WTC11 (cell line): ENCODE measurements around the gene PTPN6. TPM values are rescaled to one million over a fixed set of nuclear protein-coding genes. Genes with fewer than 3 reads are reported as not detected.

ENCODE experiments used
- ATAC-seq: fragments of 200-7000 bp; cut with Tn5 transposase; 2 replicates; pipeline ENCODE4 v1.10.0; 2021; ENCODE audit warnings: mild to moderate bottlenecking, moderate library complexity
- CTCF ChIA-PET: fragments of 300-600 bp; sonication (Branson Sonifier 250); formaldehyde crosslinking; loops from one replicate; lab custom pipeline; 2021; ENCODE audit warnings: antibody characterized with exemption; lab: Charles Lee
- POLR2A ChIA-PET: fragments of 350-600 bp; sonication (Branson Sonifier 250); formaldehyde crosslinking; loops from one replicate; lab custom pipeline; 2021; ENCODE audit warnings: antibody characterized with exemption; lab: Charles Lee
- DNase-seq: peaks from one replicate; pipeline ENCODE4 v3.0.0; 2021; ENCODE audit warnings: low spot score
- H3K27ac Mint-ChIP-seq: 2 replicates; pipeline ENCODE4 v1.8.0; 2021; ENCODE audit warnings: mixed read lengths
- H3K27me3 Mint-ChIP-seq: 2 replicates; pipeline ENCODE4 v1.8.0; 2021; ENCODE audit warnings: low read depth, mild to moderate bottlenecking, moderate library complexity, mixed read lengths
- H3K36me3 Mint-ChIP-seq: 2 replicates; pipeline ENCODE4 v1.8.0; 2021; ENCODE audit warnings: mixed read lengths
- H3K4me1 Mint-ChIP-seq: 2 replicates; pipeline ENCODE4 v1.8.0; 2022; ENCODE audit warnings: mixed read lengths
- H3K4me3 Mint-ChIP-seq: 2 replicates; pipeline ENCODE4 v1.8.0; 2021; ENCODE audit warnings: mild to moderate bottlenecking, moderate library complexity, mixed read lengths
- H3K9me3 Mint-ChIP-seq: 2 replicates; pipeline ENCODE4 v1.8.0; 2021; ENCODE audit warnings: mixed read lengths
- AFF4 ChIP-seq: sonication (generic); formaldehyde crosslinking; IDR thresholded peaks from 2 replicates; pipeline ENCODE4 v1.8.1; 2023; ENCODE audit warnings: mild to moderate bottlenecking, missing genetic modification reagents, borderline replicate concordance
- ATF3 ChIP-seq: sonication (generic); formaldehyde crosslinking; conservative IDR thresholded peaks from 2 replicates; pipeline ENCODE4 v1.8.1; 2022; ENCODE audit warnings: mild to moderate bottlenecking, missing genetic modification reagents
- E2F1 ChIP-seq: sonication (generic); formaldehyde crosslinking; IDR thresholded peaks from 2 replicates; pipeline ENCODE4 v1.8.0; 2022; ENCODE audit warnings: mild to moderate bottlenecking, missing genetic modification reagents
- E2F4 ChIP-seq: sonication (generic); formaldehyde crosslinking; IDR thresholded peaks from 2 replicates; pipeline ENCODE4 v1.8.1; 2022; ENCODE audit warnings: low read depth, mild to moderate bottlenecking, moderate library complexity, missing genetic modification reagents, borderline replicate concordance
- ELF4 ChIP-seq: sonication (generic); formaldehyde crosslinking; IDR thresholded peaks from 2 replicates; pipeline ENCODE4 v1.8.1; 2022; ENCODE audit warnings: low read depth, mild to moderate bottlenecking, moderate library complexity, missing genetic modification reagents
- ESRRA ChIP-seq: sonication (generic); formaldehyde crosslinking; IDR thresholded peaks from 2 replicates; pipeline ENCODE4 v1.8.1; 2022; ENCODE audit warnings: mild to moderate bottlenecking, missing genetic modification reagents, borderline replicate concordance
- ETV6 ChIP-seq: sonication (generic); formaldehyde crosslinking; IDR thresholded peaks from 2 replicates; pipeline ENCODE4 v1.8.1; 2022; ENCODE audit warnings: mild to moderate bottlenecking, missing genetic modification reagents
- GRHL2 ChIP-seq: fragments of 250-450 bp; sonication (Bioruptor Pico); IDR thresholded peaks from 2 replicates; pipeline ENCODE4 v1.8.0; 2022; ENCODE audit warnings: mild to moderate bottlenecking, moderate library complexity; ENCODE audit not compliant: insufficient replicate concordance, severe bottlenecking
- HMGA2 ChIP-seq: fragments of 250-450 bp; sonication (Bioruptor Pico); IDR thresholded peaks from 2 replicates; pipeline ENCODE4 v1.4.0; 2021; ENCODE audit warnings: mild to moderate bottlenecking, moderate library complexity
- KAT7 ChIP-seq: sonication (generic); formaldehyde crosslinking; IDR thresholded peaks from 2 replicates; pipeline ENCODE4 v1.8.1; 2023; ENCODE audit warnings: missing genetic modification reagents, mild to moderate bottlenecking, borderline replicate concordance
- NFYB ChIP-seq: sonication (generic); formaldehyde crosslinking; conservative IDR thresholded peaks from 2 replicates; pipeline ENCODE4 v1.8.0; 2022; ENCODE audit warnings: low read depth, missing genetic modification reagents
- NR1H2 ChIP-seq: sonication (generic); formaldehyde crosslinking; IDR thresholded peaks from 2 replicates; pipeline ENCODE4 v1.9.0; 2021; ENCODE audit warnings: mild to moderate bottlenecking, moderate library complexity, missing genetic modification reagents
- OVOL2 ChIP-seq: fragments of 250-450 bp; sonication (Bioruptor Pico); IDR thresholded peaks from 2 replicates; pipeline ENCODE4 v1.9.0; 2021; ENCODE audit warnings: mild to moderate bottlenecking, borderline replicate concordance
- PRRX2 ChIP-seq: fragments of 250-450 bp; sonication (Bioruptor Pico); IDR thresholded peaks from 2 replicates; pipeline ENCODE4 v1.8.0; 2021; ENCODE audit warnings: mild to moderate bottlenecking
- TP53 ChIP-seq: sonication (generic); formaldehyde crosslinking; IDR thresholded peaks from 2 replicates; pipeline ENCODE4 v1.8.1; 2023; ENCODE audit warnings: mild to moderate bottlenecking, missing genetic modification reagents
- USF2 ChIP-seq: sonication (generic); formaldehyde crosslinking; IDR thresholded peaks from 2 replicates; pipeline ENCODE4 v1.8.1; 2023; ENCODE audit warnings: mild to moderate bottlenecking, missing genetic modification reagents, moderate library complexity
- ZBTB21 ChIP-seq: sonication (generic); formaldehyde crosslinking; IDR thresholded peaks from 2 replicates; pipeline ENCODE4 v1.8.1; 2023; ENCODE audit warnings: mild to moderate bottlenecking, missing genetic modification reagents, borderline replicate concordance
- ZNF121 ChIP-seq: sonication (generic); formaldehyde crosslinking; IDR thresholded peaks from 2 replicates; pipeline ENCODE4 v1.8.0; 2023; ENCODE audit warnings: missing genetic modification reagents
- ZNF219 ChIP-seq: sonication (generic); formaldehyde crosslinking; IDR thresholded peaks from 2 replicates; pipeline ENCODE4 v1.8.0; 2023; ENCODE audit warnings: missing genetic modification reagents, mild to moderate bottlenecking, borderline replicate concordance
- ZNF232 ChIP-seq: sonication (generic); formaldehyde crosslinking; IDR thresholded peaks from 2 replicates; pipeline ENCODE4 v1.8.0; 2022; ENCODE audit warnings: mild to moderate bottlenecking, missing genetic modification reagents
- ZNF396 ChIP-seq: fragments of 250-450 bp; sonication (Bioruptor Pico); IDR thresholded peaks from 2 replicates; pipeline ENCODE4 v1.8.0; 2021; ENCODE audit warnings: mild to moderate bottlenecking, moderate library complexity, borderline replicate concordance
- ZNF423 ChIP-seq: fragments of 250-450 bp; sonication (Bioruptor Pico); IDR thresholded peaks from 2 replicates; pipeline ENCODE4 v2.1.2; 2022; ENCODE audit warnings: mild to moderate bottlenecking, moderate library complexity
- total RNA-seq: library from RNA; stranded (reverse); gene quantifications from 3 replicates; pipeline ENCODE4 v1.2.3, GENCODE V29; 2021

Gene PTPN6
- total RNA-seq, 1 experiment from 2014 or later = 27.1 TPM

- Mint-ChIP-seq H3K36me3 (peaks cover 46% of the 10 kb centered on the region), H3K27me3 (no peaks in the 10 kb centered on the region), H3K27ac (no peak overlapping the region; the same call in 1 of the 2 replicates), H3K4me3 (no peak overlapping the region), H3K9me3 (no peaks in the 10 kb centered on the region), H3K4me1 (peaks cover 12% of the 10 kb centered on the region)
- TF ChIP-seq ZBTB21 (CRISPR knock-in tag) = no peak
- TF ChIP-seq ZNF232 = no peak
- TF ChIP-seq KAT7 (CRISPR knock-in tag) = no peak
- TF ChIP-seq ESRRA (CRISPR knock-in tag) = no peak
- no peak for TF ChIP-seq NR1H2 (CRISPR knock-in tag)
- no peak for TF ChIP-seq HMGA2 (CRISPR knock-in tag)
- POLR2A ChIA-PET = interaction anchor here (1.0 to 1.3 kb wide), 2 partner anchors 7 to 127 kb away, joined by 5 to 6 read pairs; no protein-coding TSS in a partner anchor
- ATAC-seq (no peak), DNase-seq (no peak)
- CTCF ChIA-PET = interaction anchor here (0.5 to 1.5 kb wide), 3 partner anchors 17 to 73 kb away, joined by 3 read pairs; no protein-coding TSS in a partner anchor
Measured at GRCh38 chr12:6981152-6982052, 30.2 kb downstream of the PTPN6 start.

- DNase-seq (no peak), ATAC-seq (peak; percentile 62)
- H3K36me3 Mint-ChIP-seq = peaks cover 36% of the 10 kb centered on the region
- ChIA-PET POLR2A (interaction anchor here (1.3 kb wide), 1 partner anchor 126 kb away, joined by 6 read pairs; no protein-coding TSS in a partner anchor), CTCF (interaction anchor here (0.9 to 1.5 kb wide), 3 partner anchors 36 to 110 kb away, joined by 3 to 5 read pairs (median 3); partner anchors contain the start of genes LPCAT3 and SPSB2)
- H3K4me1 Mint-ChIP-seq = peaks cover 12% of the 10 kb centered on the region
- no peaks in the 10 kb centered on the region for H3K9me3 Mint-ChIP-seq
- no peak overlapping the region for H3K4me3 Mint-ChIP-seq
- TF ChIP-seq ZNF423 (no peak), ETV6 (no peak), USF2 (CRISPR knock-in tag) (no peak), ZNF219 (CRISPR knock-in tag) (no peak)
- no peaks in the 10 kb centered on the region for H3K27me3 Mint-ChIP-seq
- peak overlapping the region; percentile 63 for H3K27ac Mint-ChIP-seq
Measured at GRCh38 chr12:6982532-6982931, 31.4 kb downstream of the PTPN6 start.

GRCh38 chr12:6987956-6988553, 36.9 kb downstream of the PTPN6 start:
- ChIA-PET POLR2A (no interaction called here), CTCF (interaction anchor here (1.2 kb wide), 1 partner anchor 19 kb away, joined by 3 read pairs; no protein-coding TSS in a partner anchor)
- ATAC-seq (no peak), DNase-seq (no peak)
- Mint-ChIP-seq H3K36me3 (peaks cover 20% of the 10 kb centered on the region), H3K4me3 (no peak overlapping the region), H3K27ac (peak overlapping the region; percentile 32), H3K4me1 (peaks cover under 1% of the 10 kb centered on the region; the same call in 1 of the 2 replicates), H3K27me3 (no peaks in the 10 kb centered on the region), H3K9me3 (no peaks in the 10 kb centered on the region)
- TF ChIP-seq E2F1 (CRISPR knock-in tag) (no peak), PRRX2 (CRISPR knock-in tag) (no peak), E2F4 (CRISPR knock-in tag) (no peak), ZNF396 (CRISPR knock-in tag) (no peak), NFYB (CRISPR knock-in tag) (no peak), ELF4 (CRISPR knock-in tag) (no peak), OVOL2 (CRISPR knock-in tag) (no peak), ZNF121 (CRISPR knock-in tag) (no peak), TP53 (CRISPR knock-in tag) (no peak), ATF3 (CRISPR knock-in tag) (no peak), GRHL2 (no peak), AFF4 (CRISPR knock-in tag) (no peak)
